SHP77 (cell line): ENCODE results near the gene RBM17.
A peak's percentile ranks its signal among the peaks of the same experiment; 100 is the strongest.
"Not testable (repeated sequence)": the region's sequence is repeated elsewhere in the genome, so short reads cannot be mapped to it uniquely, and the experiment has no call there.

ENCODE experiments used
- DNase-seq, 2 experiments: peaks; one replicate each; lab custom pipeline; 2025; lab: John Stamatoyannopoulos, UW

RBM17 gene

DNA sequence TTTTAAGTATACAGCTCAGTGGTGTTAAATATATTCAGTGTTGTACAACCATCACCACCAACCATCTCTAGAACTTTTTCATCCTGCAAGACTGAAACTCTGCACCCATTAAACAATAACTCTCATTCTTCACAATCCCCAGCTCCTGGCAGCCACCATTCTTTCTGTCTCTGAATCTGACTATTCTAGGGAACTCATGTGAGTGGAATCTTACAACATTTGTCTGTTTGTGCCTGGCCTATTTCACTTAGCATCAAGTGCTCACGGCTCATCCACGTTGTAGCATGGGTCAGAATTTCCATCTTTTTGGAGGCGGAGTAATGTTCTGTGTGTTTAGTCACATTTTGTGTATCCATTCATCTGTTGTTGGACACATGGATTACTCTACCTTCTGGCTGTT, 73.1 kb downstream of the RBM17 start:
- DNase-seq, result no peak

DNA sequence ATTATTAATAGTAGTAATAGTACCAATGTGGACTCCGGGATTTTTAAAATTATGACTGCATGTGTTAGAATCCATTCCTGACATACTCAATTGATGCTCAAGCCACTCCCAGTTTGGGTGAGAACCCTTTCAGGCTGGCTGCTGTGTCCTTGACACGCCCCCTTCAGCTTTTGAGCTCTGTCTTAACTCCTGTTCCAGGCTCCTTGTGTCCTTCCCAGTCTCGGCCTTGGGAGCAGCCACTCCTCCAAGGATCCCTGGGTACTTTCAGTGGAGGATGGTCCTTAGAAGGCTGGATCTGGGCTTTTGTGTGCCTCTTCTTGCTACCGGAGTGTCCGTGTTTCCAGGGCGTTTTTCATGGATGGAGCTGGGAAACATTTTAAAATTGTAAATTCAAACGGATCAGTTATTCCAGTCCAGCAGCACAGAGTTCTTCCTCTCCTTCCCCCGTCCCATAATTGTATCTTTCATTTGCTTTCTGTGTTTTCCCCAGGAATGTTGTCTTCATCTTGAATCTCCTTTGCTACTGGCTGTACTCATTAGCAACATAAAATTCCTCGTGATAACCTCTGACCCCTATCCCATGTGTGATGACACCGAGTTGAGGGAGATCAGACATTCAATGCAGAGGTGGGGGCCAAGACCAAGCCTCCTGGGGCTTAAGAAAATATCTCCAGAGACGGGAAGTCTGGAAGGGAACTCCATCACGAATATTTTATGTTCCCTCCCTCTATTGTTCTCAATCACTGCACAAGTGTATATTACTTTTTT, 73.9 kb downstream of the RBM17 start:
- no peak for DNase-seq

DNA sequence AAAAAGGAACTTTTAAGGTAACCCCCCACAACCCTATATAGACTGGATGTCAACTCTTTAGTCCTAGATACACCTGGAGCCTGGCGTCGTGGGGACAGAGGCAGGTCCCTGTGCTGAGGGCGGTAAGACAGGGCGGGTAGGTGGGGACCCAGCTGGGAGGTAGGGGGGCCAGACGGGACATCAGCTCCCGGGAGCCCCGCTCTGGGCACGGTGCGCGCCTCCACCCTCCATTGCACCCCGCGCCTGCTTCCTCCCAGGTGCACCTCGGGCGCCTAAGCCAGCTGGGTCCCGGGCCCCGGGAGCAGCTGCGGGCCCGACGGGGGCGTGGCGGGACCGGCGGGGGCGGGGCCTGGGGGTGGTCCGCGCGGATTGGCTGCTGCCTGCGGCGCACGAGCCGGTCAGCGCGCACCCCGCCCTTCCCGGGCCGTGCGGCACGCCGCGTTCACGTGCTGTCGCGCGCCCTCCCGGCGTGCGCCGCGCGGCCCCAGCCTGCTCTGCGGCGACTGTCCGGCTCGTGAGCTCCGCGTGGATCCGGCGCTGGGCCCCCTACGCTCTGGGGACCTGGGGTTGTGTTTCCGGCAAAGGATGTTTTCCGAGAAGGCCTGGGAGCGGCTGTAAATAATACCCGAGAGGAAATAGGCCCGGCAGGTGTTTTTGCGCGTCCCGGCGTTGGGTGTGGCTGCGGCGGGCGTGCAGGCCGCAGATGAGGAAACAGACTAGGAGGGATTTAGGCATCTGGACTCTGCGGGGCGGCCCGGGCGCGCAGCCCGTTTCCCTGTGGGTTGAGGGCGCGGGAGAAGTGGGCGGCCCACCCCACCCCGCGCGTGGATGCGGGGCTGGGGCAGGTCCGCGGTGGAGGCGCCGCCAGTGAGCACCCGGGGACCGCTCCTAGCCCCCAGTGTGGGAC, 74.8 kb downstream of the RBM17 start:
- DNase-seq, result peak; percentile 6 to 63

DNA sequence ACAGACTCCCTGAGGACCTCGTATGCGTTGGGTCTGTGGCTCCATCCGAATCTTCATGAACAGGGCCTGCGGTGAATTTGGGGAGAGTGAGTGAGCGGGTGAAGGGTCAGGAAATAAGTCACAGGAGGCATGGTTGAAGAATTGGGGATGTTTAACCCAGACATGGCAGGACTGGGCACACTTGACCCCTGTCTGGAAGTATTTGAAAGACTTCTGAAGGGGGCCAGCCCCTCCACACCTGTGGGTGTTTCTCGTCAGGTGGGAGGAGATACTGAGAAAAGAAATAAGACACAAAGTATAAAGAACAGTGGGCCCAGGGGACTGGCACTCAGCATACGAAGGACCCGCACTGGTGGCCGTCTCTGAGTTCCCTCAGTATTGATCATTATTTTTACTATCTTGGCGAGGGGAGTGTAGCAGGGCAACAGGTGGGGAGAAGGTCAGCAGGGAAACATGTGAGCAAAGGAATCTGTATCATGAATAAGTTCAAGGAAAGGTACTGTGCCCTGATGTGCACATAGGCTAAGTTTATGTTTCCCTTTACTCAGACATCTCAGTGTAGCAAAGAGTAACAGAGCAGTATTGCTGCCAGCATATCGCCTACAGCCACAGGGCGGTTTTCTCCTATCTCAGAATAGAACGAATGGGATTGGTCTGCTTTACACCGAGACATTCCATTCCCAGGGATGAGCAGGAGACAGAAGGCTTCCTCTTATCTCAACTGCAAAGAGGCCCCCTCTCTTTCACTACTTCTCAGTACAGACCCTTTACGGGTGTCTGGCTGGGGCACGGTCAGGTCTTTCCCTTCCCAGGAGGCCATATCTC, 75.6 kb downstream of the RBM17 start:
- DNase-seq, result no peak

GRCh38 chr10:6165221-6165725, 76.4 kb downstream of the RBM17 start:
- no peak for DNase-seq

GRCh38 chr10:6165933-6166332, 77.1 kb downstream of the RBM17 start:
- not testable (repeated sequence) for DNase-seq
